ENCODE data around the gene NEXN.

- no peak for TF ChIP-seq CTCF (IDR thresholded peaks at IDR 0.05)
- no peak for TF ChIP-seq POLR2A (IDR thresholded peaks at IDR 0.05)
- TF ChIP-seq EP300 (IDR thresholded peaks at IDR 0.05), result no peak
Measured at GRCh38 chr1:77889671-77890070, 1.2 kb downstream of the NEXN start.
